ENCODE results near the gene GEMIN5.

DNA sequence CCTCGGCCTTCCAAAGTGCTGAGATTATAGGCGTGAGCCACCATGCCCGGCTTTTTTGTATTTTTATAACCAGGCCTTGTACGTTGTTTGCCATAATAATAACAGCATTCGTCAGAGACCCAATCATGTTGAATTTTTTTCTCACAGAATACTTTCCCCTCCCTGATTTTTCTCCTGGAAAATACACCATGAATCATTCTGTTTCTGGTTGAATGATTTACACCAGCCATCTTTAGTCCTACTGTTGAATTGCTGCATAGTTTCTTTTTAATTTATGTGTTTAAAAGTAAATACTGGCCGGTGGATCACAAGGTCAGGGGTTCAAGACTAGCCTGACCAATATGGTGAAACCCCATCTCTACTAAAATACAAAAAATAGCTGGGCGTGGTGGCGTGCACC, 76.1 kb downstream of the GEMIN5 start:
- TF ChIP-seq CTCF (IDR thresholded peaks at IDR 0.05; ENCODE audit: borderline replicate concordance, extremely low read depth, low read length, poor library complexity, severe bottlenecking) (no peak), EZH2 (IDR thresholded peaks at IDR 0.05; ENCODE audit: borderline replicate concordance, low read depth, low read length, severe bottlenecking) (no peak)

Measured in DND-41 (cell line).